ENCODE measurements around the gene KCNK5.

Gene KCNK5

GRCh38 chr6:39143238-39143930 is 85.9 kb downstream of the KCNK5 start:
- TF ChIP-seq FOXP2 (optimal IDR thresholded peaks at IDR 0.05; ENCODE audit: borderline replicate concordance, extremely low read depth, extremely low read length, insufficient read depth), result no peak
- TF ChIP-seq POLR2AphosphoS5 (IDR thresholded peaks at IDR 0.05; ENCODE audit: low read depth, low read length), result no peak
- no peak for TF ChIP-seq TAF1 (IDR thresholded peaks at IDR 0.05; ENCODE audit: borderline replicate concordance, insufficient read depth, low read length)
- no peak for TF ChIP-seq SIN3A (IDR thresholded peaks at IDR 0.05; ENCODE audit: borderline replicate concordance, insufficient read depth, low read length)
- TF ChIP-seq REST (IDR thresholded peaks at IDR 0.05; ENCODE audit: insufficient read depth in 1 of 2, low read depth in 2 of 2, low read length in 2 of 2), result no peak

- no peak for TF ChIP-seq POLR2AphosphoS5 (IDR thresholded peaks at IDR 0.05; ENCODE audit: low read depth, low read length)
- TF ChIP-seq TAF1 (IDR thresholded peaks at IDR 0.05; ENCODE audit: borderline replicate concordance, insufficient read depth, low read length), result no peak
- TF ChIP-seq REST (IDR thresholded peaks at IDR 0.05; ENCODE audit: insufficient read depth in 1 of 2, low read depth in 2 of 2, low read length in 2 of 2), result no peak
- no peak for TF ChIP-seq FOXP2 (optimal IDR thresholded peaks at IDR 0.05; ENCODE audit: borderline replicate concordance, extremely low read depth, extremely low read length, insufficient read depth)
- no peak for TF ChIP-seq SIN3A (IDR thresholded peaks at IDR 0.05; ENCODE audit: borderline replicate concordance, insufficient read depth, low read length)
Measured at GRCh38 chr6:39140556-39141167, 88.6 kb downstream of the KCNK5 start.

All from PFSK-1 (cell line).